GM18951 (cell line): ENCODE results near the gene ELAVL3.

Source experiments
- POLR2A ChIP-seq: IDR thresholded peaks from 4 replicates; pipeline ENCODE4 v1.6.1; 2011; ENCODE audit warnings: mild to moderate bottlenecking; ENCODE audit not compliant: insufficient read length, insufficient read depth; ENCODE audit errors: extremely low read depth
- in situ Hi-C: fragments of 300-500 bp; cut with MboI; formaldehyde crosslinking; loops from one replicate; pipeline ENCODE4 v1.12.0; 2022; ENCODE audit warnings: low sequenced_read_pairs, mixed read lengths, inconsistent platforms; ENCODE audit not compliant: unreplicated experiment

Gene ELAVL3

DNA sequence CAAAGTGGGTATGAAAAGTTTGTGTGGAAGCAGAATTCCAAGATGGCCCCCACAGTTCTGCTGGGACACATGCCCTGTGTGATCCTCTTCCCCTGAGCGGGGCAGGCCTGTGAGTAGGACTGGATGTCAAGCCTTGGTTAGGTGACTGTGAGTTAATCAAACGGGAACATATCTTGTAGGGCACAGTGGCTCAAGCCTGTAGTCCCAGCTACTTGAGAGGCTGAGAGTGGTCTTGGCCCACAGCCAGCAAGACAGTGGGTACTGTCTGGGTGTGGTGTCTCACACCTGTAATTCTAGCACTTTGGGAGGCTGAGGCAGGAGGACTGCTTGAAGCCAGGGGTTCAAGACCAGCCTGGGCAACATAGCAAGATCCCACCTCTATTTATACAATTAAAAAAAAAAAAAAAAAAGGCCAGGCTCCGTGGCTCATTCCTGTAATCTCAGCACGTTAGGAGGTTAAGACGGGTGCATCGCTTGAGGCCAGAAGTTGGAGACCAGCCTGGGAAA is 18.4 kb upstream of the ELAVL3 start:
- TF ChIP-seq POLR2A: no peak
- in situ Hi-C loops: no loop called here

DNA sequence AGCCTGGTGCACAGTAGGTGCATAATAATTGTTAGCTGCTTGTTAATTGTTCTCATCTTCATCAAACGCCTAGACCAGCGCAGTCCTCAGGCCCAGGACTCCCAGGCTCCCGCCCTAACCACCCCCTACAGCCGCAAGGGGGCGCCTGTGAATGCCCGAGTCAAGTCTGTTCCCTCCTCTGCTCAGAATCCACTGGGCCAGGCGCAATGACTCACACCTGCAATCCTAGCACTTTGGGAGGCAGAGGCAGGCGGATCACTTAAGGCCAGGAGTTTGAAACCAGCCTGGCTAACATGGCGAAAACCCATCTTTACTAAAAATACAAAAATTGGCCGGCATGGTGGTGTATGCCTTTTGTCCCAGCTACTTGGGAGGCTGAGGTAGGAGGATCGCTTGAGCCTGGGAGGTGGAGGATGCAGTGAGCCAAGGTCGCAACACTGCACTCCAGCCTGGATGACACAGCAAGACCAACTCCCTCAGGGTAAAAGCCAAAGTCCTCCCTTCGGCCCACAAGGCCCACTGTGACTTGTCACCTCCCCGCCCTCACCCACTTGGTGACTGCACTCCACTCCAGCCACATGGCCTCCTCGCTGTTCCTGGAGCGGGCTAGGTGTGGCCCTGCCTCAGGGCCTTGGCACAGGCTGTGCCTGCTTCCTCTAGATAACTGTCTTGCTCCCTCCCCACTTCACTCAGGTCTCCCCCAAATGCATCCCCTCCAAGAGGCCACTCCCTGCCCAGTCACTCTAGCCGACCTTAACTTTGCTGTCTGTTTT is 15.7 kb upstream of the ELAVL3 start:
- in situ Hi-C loops: no loop called here
- TF ChIP-seq POLR2A: no peak

DNA sequence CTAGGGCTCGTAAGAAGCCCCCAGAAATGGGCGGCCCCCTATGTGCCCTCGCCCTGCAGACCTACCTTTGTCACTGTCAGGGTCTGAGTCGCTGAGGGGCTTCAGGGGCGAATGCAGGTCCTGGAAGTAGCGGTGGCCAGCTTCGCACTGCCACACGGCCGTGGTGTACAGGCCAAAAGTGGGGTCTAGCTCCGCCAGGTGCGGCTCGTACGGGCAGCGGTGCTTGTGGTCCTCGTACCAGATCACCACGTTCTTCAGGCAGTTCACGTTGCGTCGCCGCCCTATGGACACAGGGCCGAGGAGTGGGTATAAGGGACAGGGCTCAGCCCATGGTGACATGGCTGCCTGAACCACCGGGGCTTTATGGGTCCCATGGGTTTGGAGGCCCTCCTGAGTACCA is 15.0 kb upstream of the ELAVL3 start:
- in situ Hi-C loops: no loop called here
- no peak for TF ChIP-seq POLR2A

DNA sequence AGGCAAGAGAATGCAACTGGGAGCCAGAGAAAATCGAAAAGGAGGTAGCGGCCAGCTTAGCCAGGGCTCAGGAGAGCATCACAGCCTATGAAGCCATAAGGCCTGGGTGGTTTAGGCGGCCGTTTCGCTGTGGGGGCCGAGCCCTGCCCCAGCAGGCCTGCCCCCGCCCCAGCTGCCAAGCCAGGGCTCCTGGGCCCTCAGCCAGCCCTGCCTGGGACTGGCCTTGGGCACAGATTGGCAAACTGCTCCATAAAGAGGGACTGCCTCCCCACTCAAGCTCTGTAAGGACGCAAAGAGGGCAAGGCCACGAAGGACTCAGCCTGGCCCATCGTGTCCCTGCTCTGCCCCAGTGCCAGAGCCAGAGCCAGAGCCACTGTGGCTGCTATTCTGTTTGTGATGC is 14.6 kb upstream of the ELAVL3 start:
- no peak for TF ChIP-seq POLR2A
- in situ Hi-C loops: no loop called here

DNA sequence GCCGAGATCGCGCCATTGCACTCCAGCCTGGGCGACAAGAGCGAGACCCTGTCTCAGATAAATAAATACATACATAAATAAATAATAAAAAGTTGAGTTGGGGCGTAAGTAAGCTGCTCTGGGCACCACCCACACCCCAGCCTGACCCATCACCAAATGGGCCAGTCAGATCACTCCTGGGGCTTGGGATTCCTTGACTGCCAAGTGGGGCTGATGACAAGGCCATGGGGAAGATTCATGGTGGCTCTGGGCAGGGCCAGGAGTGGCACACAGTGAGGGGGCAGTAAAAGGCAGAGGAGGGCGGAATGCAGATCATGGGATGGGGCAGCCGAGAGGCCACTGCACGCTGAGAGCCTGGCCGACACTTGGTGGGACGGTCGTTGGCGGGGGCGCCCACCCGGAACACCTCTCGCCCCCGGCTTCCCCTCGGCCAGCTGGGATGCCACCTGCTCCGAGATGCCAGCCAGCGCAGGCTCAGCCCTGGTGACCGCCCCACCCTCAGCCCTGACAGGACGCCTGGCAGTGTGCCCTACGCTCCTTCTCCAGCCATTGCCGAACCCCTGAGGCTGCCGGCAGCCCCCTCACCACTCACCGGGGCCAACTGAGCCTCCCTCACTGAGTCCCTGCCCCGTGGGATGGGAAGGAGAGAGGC is 13.9 kb upstream of the ELAVL3 start:
- in situ Hi-C loops: no loop called here
- no peak for TF ChIP-seq POLR2A

DNA sequence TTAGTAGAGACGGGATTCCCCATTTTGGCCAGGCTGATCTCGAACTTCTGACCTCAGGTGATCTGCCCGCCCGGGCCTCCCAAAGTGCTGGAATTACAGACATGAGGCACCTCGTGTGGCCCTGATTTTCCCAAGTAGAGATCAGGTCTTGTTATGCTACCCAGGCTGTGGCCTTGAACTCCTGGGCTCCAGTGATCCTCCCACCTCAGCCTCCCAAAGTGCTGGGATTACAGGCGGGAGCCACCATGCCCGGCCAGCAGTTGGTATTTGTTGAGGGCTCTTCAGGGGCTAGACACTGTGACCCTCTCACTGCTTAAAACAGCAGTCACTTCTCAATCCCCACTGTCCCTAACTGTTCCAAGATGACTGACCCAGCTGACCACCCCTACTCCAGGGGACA is 8.5 kb upstream of the ELAVL3 start:
- in situ Hi-C loops: no loop called here
- TF ChIP-seq POLR2A: no peak

DNA sequence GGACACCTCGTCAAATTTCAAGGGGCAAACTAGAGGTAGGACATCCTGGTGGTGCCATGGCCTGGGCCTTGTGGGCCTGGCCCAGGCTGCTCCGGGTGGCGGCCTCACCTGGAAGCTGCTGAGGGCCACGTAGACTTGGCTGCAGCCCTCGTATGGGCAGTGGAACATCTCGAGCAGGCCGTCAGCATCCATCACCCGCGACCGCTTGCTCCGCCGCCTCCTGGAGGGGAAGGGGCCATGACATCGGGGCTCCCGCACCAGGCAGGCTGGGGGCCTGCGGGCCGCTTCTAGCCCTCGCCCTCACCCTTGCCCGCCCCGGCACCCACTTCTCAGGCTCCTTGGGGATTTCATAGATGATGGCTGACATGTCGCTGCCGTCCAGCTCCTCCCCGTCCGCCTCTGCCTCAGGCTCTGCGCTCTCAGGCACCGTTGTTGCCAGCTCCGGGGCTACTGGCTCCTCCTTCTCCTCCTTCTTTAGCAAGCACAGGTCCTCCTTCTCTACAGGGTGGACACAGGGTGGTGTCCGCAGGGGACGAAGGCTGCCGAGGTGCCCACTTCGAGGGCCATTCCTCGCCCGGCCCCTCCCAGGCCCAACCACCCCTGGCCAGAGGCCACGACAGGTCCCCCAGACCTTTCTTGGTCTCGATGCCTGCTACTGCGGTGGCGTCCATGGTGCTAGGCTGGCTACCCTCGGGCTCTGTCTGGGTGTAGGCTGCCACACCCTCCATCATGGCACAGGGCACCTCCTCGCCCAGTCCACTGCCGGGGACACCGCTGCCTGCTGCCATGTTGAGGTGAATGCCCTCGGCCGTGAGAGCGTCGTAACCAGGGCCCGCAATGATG is 6.0 kb upstream of the ELAVL3 start:
- no peak for TF ChIP-seq POLR2A
- in situ Hi-C loops: no loop called here

DNA sequence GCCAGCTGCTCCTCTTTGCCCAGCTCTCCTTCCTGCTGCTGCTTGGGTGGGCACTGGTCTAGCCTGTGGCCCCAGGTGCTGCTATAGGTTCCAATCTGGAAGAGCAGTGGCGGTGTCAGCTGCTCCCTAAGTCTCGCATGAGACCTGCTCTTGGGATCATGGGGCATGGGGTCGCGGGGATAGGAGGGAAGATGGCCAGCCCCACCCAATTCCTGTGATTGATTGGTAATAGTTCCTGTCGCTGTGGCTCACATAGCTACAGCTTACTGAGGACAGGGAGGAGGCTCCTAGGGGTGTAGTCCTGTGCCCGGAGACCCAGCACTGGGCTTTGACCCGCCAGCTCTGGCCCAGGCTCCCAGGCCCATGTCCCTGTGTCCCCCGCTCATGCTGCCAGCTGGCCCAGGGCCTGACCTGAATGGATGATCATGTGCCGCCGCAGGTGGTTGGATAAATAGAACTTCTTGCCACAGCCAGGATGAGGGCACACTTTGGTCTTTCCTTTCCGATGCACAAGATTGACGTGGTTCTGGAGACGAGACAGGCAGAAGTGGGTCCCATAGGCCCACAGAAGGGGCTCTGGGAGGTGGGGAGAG is 4.5 kb upstream of the ELAVL3 start:
- in situ Hi-C loops: no loop called here

DNA sequence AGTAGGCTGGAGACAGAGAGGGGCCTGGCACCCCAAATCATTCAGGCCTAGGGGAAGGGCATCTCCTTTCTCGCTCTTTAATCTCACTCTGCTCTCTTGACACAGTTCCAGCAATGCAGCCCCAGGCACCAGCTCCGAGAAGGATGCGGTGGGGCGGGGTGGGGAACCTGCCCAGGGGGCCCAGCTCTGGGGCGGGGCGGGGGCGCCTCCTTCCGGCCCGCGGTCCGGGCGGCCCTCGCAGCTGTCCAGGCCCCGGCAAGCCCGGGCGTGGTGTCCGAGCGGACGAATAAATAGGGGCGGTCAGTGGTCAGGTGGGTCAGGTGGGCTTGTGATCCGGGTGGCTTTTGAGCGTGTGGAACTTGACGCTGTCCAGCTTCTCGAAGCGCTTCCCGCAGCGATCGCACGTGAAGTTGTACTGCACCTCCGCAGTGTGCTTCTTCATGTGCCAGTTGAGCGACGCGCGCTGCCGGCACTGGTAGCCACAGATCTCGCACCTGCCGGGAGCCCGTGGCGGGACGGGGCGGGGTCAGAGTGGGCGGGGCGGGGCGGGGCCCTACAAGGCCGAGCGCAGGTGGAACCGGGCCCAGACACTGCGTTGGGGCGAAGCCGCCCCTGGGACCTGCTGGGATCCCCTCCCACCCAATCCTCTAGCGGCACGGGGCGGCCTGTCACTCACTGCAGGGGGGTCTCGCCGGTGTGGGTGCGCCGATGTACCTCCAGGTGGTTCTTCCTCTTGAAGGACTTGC is 2.7 kb upstream of the ELAVL3 start:
- no peak for TF ChIP-seq POLR2A
- in situ Hi-C loops: no loop called here

More for the DNA sequence above, 4.5 kb upstream of the ELAVL3 start:
- no peak for TF ChIP-seq POLR2A

DNA sequence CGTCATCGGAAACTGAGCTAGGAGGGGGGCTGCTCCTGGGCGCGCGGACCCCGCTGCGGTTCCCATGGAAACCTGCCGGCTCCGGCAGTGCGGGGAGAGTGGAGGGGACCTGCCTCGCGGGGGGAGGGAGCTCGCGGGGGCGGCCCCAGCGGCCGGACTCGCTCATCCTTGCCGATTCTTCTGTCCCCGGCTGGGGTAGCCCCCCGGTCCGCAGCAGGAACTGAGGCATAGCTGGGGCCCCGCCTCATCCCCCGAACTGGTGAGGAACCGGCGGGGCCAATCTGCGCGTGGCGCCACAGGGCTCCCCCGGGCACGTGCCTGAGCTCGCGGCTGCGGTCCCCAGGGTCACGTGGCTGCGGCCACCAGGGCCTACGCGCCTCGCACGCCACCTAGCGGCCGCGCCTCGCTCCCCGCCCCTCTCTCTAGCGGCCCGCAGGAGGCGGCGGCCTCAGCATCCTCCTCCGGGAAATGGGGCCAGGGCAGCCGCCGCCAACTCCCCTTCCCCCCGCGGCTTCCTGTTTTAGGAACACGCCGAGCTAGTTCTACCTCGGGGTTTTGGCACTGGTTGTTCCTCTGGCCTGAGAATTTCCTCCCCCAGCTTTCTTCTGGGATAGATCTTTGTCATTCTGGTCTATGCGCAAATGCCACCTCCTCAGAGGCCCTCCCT is 1.7 kb upstream of the ELAVL3 start:
- TF ChIP-seq POLR2A: peak; percentile 31
- in situ Hi-C loops: no loop called here

DNA sequence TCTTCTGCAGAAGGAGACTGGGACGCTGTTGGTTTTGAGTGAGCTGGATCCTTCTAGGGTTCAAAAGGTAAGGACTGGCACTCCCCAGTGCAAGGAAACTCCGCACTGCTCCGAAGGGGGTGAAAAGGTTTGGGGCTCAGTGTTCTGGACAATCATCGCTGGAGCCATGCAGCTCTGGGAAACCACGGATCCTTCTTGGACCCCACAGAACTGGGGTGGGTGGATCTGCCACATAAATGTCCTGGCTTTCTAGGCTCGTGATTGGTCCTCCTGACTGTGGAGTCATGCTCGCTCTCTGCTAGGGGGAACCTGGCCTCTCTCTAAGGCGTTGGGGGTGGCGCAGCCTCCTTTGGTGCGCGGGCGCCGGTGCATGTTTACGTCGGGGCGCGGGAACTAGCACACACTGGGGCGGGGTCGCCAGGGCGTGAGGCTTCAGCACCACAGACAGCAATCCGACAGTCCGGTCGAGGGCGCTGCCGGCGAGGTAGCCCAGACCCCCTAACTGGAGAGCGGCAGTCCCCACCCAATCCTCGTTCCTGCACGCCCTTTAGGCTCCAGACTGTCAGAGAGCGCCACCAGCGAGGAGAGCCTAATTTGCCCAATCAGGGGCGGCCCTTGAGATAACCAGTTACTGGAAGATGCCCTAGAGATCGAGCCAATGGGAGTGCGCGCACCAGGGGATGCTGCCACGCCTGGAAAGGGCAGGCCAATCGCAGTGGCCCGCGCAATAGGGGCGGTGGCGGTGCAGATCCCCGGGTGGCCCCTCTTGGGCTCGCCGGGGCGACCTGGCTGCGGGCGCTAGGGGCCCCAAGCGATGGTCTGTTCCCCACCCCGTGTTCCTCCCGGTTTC is 913 bp upstream of the ELAVL3 start:
- in situ Hi-C loops: no loop called here
- TF ChIP-seq POLR2A: peak; percentile 43
